ENCODE data around the gene RAD54L2. TPM values are rescaled to one million over a fixed set of nuclear protein-coding genes. Genes with fewer than 3 reads are reported as not detected.
A peak's percentile ranks its signal among the peaks of the same experiment; 100 is the strongest.
"Not testable (repeated sequence)": the region's sequence is repeated elsewhere in the genome, so short reads cannot be mapped to it uniquely, and the experiment has no call there.

RAD54L2 gene
- total and polyA plus RNA-seq, 4 donors: 16.5 to 19.3 (median 18.2) TPM

GRCh38 chr3:51519848-51520247, 18.7 kb upstream of the RAD54L2 start:
- Histone ChIP-seq H3K36me3 (ENCODE audit: control insufficient read depth, insufficient read depth, low read length) (no peaks in the 10 kb centered on the region), H3K4me3 (ENCODE audit: low read depth, low read length) (no peak overlapping the region), H3K27me3 (ENCODE audit: control insufficient read depth, insufficient read depth, low read length) (no peaks in the 10 kb centered on the region), H3K9me3 (ENCODE audit: control insufficient read depth, insufficient read depth, low read length) (no peaks in the 10 kb centered on the region), H3K27ac (ENCODE audit: low read depth, low read length) (peak overlapping the region; percentile 37), H3K4me1 (ENCODE audit: control insufficient read depth, insufficient read depth, low read length) (peaks cover 4% of the 10 kb centered on the region)
- no CpG with 5 or more reads among the region's 2 CpGs for WGBS (ENCODE audit: insufficient coverage)
- DNase-seq (ENCODE audit: low read depth in 4 of 6, low spot score in 6 of 6): peak in 2 of 6 donors; percentile 42 to 49

GRCh38 chr3:51520906-51521730, 17.4 kb upstream of the RAD54L2 start:
- not testable (repeated sequence) for H3K27me3 ChIP-seq (ENCODE audit: control insufficient read depth, insufficient read depth, low read length); H3K36me3 ChIP-seq (ENCODE audit: control insufficient read depth, insufficient read depth, low read length); H3K27ac ChIP-seq (ENCODE audit: low read depth, low read length); H3K4me1 ChIP-seq (ENCODE audit: control insufficient read depth, insufficient read depth, low read length); H3K9me3 ChIP-seq (ENCODE audit: control insufficient read depth, insufficient read depth, low read length); DNase-seq (ENCODE audit: low read depth in 4 of 6, low spot score in 6 of 6); H3K4me3 ChIP-seq (ENCODE audit: low read depth, low read length)
- 93% methylated on average over 2 of the region's 5 CpGs for WGBS (ENCODE audit: insufficient coverage)

GRCh38 chr3:51522273-51522962, 16.1 kb upstream of the RAD54L2 start:
- Histone ChIP-seq H3K9me3 (ENCODE audit: control insufficient read depth, insufficient read depth, low read length) (no peaks in the 10 kb centered on the region), H3K4me3 (ENCODE audit: low read depth, low read length) (no peak overlapping the region), H3K27me3 (ENCODE audit: control insufficient read depth, insufficient read depth, low read length) (no peaks in the 10 kb centered on the region), H3K27ac (ENCODE audit: low read depth, low read length) (no peak overlapping the region), H3K36me3 (ENCODE audit: control insufficient read depth, insufficient read depth, low read length) (no peaks in the 10 kb centered on the region), H3K4me1 (ENCODE audit: control insufficient read depth, insufficient read depth, low read length) (peaks cover 4% of the 10 kb centered on the region)
- no peak for DNase-seq (ENCODE audit: low read depth in 4 of 6, low spot score in 6 of 6)
- WGBS (ENCODE audit: insufficient coverage): 82% methylated on average over 9 of the region's 11 CpGs

DNA sequence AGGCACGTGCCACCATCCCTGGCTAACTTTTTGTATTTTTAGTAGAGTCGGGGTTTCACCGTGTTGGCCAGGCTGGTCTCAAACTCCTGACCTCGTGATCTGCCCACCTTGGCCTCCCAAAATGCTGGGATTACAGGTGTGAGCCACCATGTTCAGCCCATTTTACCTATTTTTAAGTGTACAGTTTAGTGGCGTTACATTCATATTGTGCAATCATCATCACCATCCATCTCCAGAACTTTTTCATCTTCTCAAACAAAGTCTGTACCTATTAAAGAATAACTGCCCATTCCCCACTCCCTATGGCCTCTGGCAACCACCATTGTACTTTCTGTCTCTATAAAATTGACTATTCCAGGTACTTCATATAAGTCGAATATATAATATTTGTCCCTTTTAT, 13.6 kb upstream of the RAD54L2 start:
- H3K4me1 ChIP-seq (ENCODE audit: control insufficient read depth, insufficient read depth, low read length); H3K27ac ChIP-seq (ENCODE audit: low read depth, low read length); H3K36me3 ChIP-seq (ENCODE audit: control insufficient read depth, insufficient read depth, low read length); H3K9me3 ChIP-seq (ENCODE audit: control insufficient read depth, insufficient read depth, low read length); H3K4me3 ChIP-seq (ENCODE audit: low read depth, low read length); H3K27me3 ChIP-seq (ENCODE audit: control insufficient read depth, insufficient read depth, low read length); DNase-seq (ENCODE audit: low read depth in 4 of 6, low spot score in 6 of 6): not testable (repeated sequence)
- 88% methylated on average over 5 of the region's 6 CpGs for WGBS (ENCODE audit: insufficient coverage)

DNA sequence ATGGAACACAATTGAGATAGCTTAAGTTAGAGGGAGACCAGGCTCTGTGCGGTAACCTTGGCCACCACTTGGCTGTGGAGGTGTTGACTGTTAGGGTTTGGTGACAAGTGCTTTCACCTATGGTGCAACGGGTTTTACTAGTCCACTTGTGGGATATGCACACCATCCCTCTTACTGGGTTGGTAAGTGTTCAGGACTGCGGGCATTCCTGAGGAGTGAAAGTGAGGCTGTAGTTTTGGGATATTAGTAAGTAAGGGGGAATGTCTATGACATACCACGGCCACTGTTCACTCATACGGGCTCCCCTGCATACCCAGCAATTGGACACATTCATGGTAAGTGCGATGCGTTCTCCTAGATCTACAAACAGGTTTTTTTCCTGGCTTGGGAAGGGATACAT, 8.0 kb upstream of the RAD54L2 start:
- 100% methylated on average over 1 of the region's 7 CpGs for WGBS (ENCODE audit: insufficient coverage)
- no peak for DNase-seq (ENCODE audit: low read depth in 4 of 6, low spot score in 6 of 6)
- Histone ChIP-seq H3K27ac (ENCODE audit: low read depth, low read length) (no peak overlapping the region), H3K4me3 (ENCODE audit: low read depth, low read length) (no peak overlapping the region), H3K36me3 (ENCODE audit: control insufficient read depth, insufficient read depth, low read length) (no peaks in the 10 kb centered on the region), H3K27me3 (ENCODE audit: control insufficient read depth, insufficient read depth, low read length) (no peaks in the 10 kb centered on the region), H3K9me3 (ENCODE audit: control insufficient read depth, insufficient read depth, low read length) (no peaks in the 10 kb centered on the region), H3K4me1 (ENCODE audit: control insufficient read depth, insufficient read depth, low read length) (no peaks in the 10 kb centered on the region)

GRCh38 chr3:51535146-51536019, 3.1 kb upstream of the RAD54L2 start:
- no peaks in the 10 kb centered on the region for H3K36me3 ChIP-seq (ENCODE audit: control insufficient read depth, insufficient read depth, low read length)
- H3K4me1 ChIP-seq (ENCODE audit: control insufficient read depth, insufficient read depth, low read length): peaks cover 13% of the 10 kb centered on the region
- H3K27ac ChIP-seq (ENCODE audit: low read depth, low read length): no peak overlapping the region
- H3K4me3 ChIP-seq (ENCODE audit: low read depth, low read length): no peak overlapping the region
- H3K9me3 ChIP-seq (ENCODE audit: control insufficient read depth, insufficient read depth, low read length): no peaks in the 10 kb centered on the region
- DNase-seq (ENCODE audit: low read depth in 4 of 6, low spot score in 6 of 6): no peak
- H3K27me3 ChIP-seq (ENCODE audit: control insufficient read depth, insufficient read depth, low read length): no peaks in the 10 kb centered on the region
- WGBS (ENCODE audit: insufficient coverage): 78% methylated on average over 4 of the region's 7 CpGs

- not testable (repeated sequence) for H3K36me3 ChIP-seq (ENCODE audit: control insufficient read depth, insufficient read depth, low read length); H3K27me3 ChIP-seq (ENCODE audit: control insufficient read depth, insufficient read depth, low read length); DNase-seq (ENCODE audit: low read depth in 4 of 6, low spot score in 6 of 6); H3K9me3 ChIP-seq (ENCODE audit: control insufficient read depth, insufficient read depth, low read length)
- peak overlapping the region; percentile 83 for H3K4me3 ChIP-seq (ENCODE audit: low read depth, low read length)
- peak overlapping the region; percentile 80 for H3K27ac ChIP-seq (ENCODE audit: low read depth, low read length)
- WGBS (ENCODE audit: insufficient coverage): 100% methylated on average over 5 of the region's 16 CpGs
- peaks cover 13% of the 10 kb centered on the region for H3K4me1 ChIP-seq (ENCODE audit: control insufficient read depth, insufficient read depth, low read length)
Measured at GRCh38 chr3:51537631-51538030, 888 bp upstream of the RAD54L2 start.

GRCh38 chr3:51538115-51538458, 432 bp upstream of the RAD54L2 start:
- DNase-seq (ENCODE audit: low read depth in 4 of 6, low spot score in 6 of 6): no peak
- peaks cover 6% of the 10 kb centered on the region for H3K36me3 ChIP-seq (ENCODE audit: control insufficient read depth, insufficient read depth, low read length)
- H3K4me1 ChIP-seq (ENCODE audit: control insufficient read depth, insufficient read depth, low read length): peaks cover 13% of the 10 kb centered on the region
- H3K9me3 ChIP-seq (ENCODE audit: control insufficient read depth, insufficient read depth, low read length): no peaks in the 10 kb centered on the region
- no peaks in the 10 kb centered on the region for H3K27me3 ChIP-seq (ENCODE audit: control insufficient read depth, insufficient read depth, low read length)
- 7% methylated on average over 3 of the region's 7 CpGs for WGBS (ENCODE audit: insufficient coverage)
- peak overlapping the region; percentile 80 for H3K27ac ChIP-seq (ENCODE audit: low read depth, low read length)
- peak overlapping the region; percentile 83 for H3K4me3 ChIP-seq (ENCODE audit: low read depth, low read length)

GRCh38 chr3:51539291-51539941, 897 bp downstream of the RAD54L2 start:
- H3K4me1 ChIP-seq (ENCODE audit: control insufficient read depth, insufficient read depth, low read length): peaks cover 13% of the 10 kb centered on the region
- no peaks in the 10 kb centered on the region for H3K9me3 ChIP-seq (ENCODE audit: control insufficient read depth, insufficient read depth, low read length)
- peak overlapping the region; percentile 78 for H3K27ac ChIP-seq (ENCODE audit: low read depth, low read length)
- WGBS (ENCODE audit: insufficient coverage): 0% methylated on average over 10 of the region's 11 CpGs
- no peaks in the 10 kb centered on the region for H3K27me3 ChIP-seq (ENCODE audit: control insufficient read depth, insufficient read depth, low read length)
- peak overlapping the region; percentile 69 for H3K4me3 ChIP-seq (ENCODE audit: low read depth, low read length)
- DNase-seq (ENCODE audit: low read depth in 4 of 6, low spot score in 6 of 6): peak in 1 of 6 donors; percentile 32
- H3K36me3 ChIP-seq (ENCODE audit: control insufficient read depth, insufficient read depth, low read length): peaks cover 6% of the 10 kb centered on the region
